A549 treated with GW870086 at 1 μM for 4 hours (cell line): Measurements from ENCODE around the gene MCUB. TPM values are rescaled to one million over a fixed set of nuclear protein-coding genes. Genes with fewer than 3 reads are reported as not detected.

Experiments used
- total RNA-seq: library from RNA; stranded (reverse); fragments of 200-300 nt; extraction: Qiagen RNA extraction; gene quantifications from 5 replicates; pipeline ENCODE4 v1.2.3, GENCODE V29; 2022; ENCODE audit warnings: low read depth

The MCUB gene
- total RNA-seq, result 13.4 to 24.1 TPM (median 20.4 TPM) in 5 replicates

GRCh38 chr4:109559983-109560686 is at the start of gene MCUB:
TSS of gene MCUB (plus strand) at chr4:109560246. CDS start at chr4:109560338, 92 bp downstream.

GRCh38 chr4:109702950-109703663 is 143.1 kb downstream of the MCUB start, which contains the start of gene CASP6:
TSS of gene CASP6 (minus strand) at chr4:109703445. CDS start at chr4:109703395, 50 bp downstream.

GRCh38 chr4:109729718-109730618 is 169.9 kb downstream of the MCUB start, which contains the start of gene PLA2G12A:
TSS of gene PLA2G12A (minus strand) at chr4:109730070. CDS start at chr4:109729809, 261 bp downstream.

Other genes starting within 250 kb of the MCUB start
- gene SEC24B, start 126.4 kb upstream of the MCUB start, total RNA-seq, result 15.1 to 21.9 TPM (median 19.7 TPM) in 5 replicates
- gene CASP6, start 143.2 kb downstream of the MCUB start, total RNA-seq, result 14.6 to 18.2 TPM (median 16.7 TPM) in 5 replicates
- 6.8 to 15.5 TPM (median 9.9 TPM) in 5 replicates for gene PLA2G12A, start 169.8 kb downstream of the MCUB start, total RNA-seq
- gene CFI, start 241.8 kb downstream of the MCUB start, total RNA-seq, result 0.43 to 0.82 TPM (median 0.56 TPM) in 5 replicates